ENCODE measurements around the gene KRT74. TPM values are rescaled to one million over a fixed set of nuclear protein-coding genes. Genes with fewer than 3 reads are reported as not detected.

Gene KRT74
- total RNA-seq, 4 donors from 2014 or later: not detected

DNA sequence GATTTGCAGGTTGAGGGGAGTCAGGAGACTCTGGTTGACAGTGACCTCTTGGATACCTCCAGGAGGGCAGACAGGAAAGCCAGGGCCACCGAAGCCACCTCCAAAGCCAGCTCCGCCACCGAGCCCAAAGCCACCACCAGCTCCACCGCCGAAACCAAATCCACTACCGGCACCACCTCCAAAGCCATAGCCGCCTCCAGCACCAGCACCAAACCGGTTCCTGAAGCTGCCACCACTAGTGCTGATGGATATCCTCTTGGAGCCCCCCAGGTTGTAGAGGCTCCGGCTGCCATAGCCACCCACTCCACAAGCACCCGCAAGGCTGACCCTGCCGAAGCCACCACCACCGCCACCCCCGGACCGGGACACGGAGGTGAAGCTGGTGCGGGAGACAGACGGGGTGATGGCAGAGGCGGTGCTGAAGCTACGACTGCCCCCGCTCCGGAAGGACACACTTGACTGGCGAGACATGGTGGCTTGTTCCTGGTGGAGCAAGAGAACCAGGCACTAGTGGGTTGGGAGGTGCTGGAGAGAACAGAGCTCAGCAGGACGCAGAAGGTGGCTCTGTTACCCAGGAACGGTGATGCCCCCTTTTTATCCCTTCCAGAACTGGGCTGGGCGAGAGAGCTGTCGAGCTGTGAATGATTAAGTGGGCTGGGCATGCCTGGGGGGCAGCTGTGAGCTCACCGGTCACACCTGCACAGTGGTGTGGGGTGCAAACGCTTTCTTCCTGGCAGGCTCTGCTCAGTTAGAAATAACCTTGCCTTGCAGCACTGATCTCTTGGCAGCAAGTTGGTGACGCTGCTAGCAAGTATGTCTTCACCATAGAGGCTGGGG lies 53.6 kb downstream of the KRT74 start, which contains the start of gene KRT5:
TSS of gene KRT5 (minus strand) at position 569 of the 837 bp plus-strand sequence. CDS start at position 471, 98 bp downstream.
- Histone ChIP-seq H3K27ac (no peak within 1 kb of the TSS), H3K4me1 (no peaks in the 10 kb centered on the region), H3K9me3 (no peaks in the 10 kb centered on the region), H3K27me3 (peaks cover 0 to 9% (median 0%) of the 10 kb centered on the region in 3 donors), H3K4me3 (no peak within 1 kb of the TSS), H3K36me3 (no peaks in the 10 kb centered on the region)
- ATAC-seq: no peak
- in situ Hi-C loops (cut with MboI; ENCODE audit: low sequenced_read_pairs in 4 of 4) (no loop called here), intact Hi-C loops (cut with DNase I; ENCODE audit: low total_unique reads) (no loop called here)
- TF ChIP-seq, protein P1, sequence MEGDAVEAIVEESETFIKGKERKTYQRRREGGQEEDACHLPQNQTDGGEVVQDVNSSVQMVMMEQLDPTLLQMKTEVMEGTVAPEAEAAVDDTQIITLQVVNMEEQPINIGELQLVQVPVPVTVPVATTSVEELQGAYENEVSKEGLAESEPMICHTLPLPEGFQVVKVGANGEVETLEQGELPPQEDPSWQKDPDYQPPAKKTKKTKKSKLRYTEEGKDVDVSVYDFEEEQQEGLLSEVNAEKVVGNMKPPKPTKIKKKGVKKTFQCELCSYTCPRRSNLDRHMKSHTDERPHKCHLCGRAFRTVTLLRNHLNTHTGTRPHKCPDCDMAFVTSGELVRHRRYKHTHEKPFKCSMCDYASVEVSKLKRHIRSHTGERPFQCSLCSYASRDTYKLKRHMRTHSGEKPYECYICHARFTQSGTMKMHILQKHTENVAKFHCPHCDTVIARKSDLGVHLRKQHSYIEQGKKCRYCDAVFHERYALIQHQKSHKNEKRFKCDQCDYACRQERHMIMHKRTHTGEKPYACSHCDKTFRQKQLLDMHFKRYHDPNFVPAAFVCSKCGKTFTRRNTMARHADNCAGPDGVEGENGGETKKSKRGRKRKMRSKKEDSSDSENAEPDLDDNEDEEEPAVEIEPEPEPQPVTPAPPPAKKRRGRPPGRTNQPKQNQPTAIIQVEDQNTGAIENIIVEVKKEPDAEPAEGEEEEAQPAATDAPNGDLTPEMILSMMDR (IDR thresholded peaks at IDR 0.05 in 4 of 5, conservative IDR thresholded peaks at IDR 0.05 in 1 of 5): no peak
- no peak for TF ChIP-seq POLR2A (IDR thresholded peaks at IDR 0.05)
- no peak for DNase-seq

GRCh38 chr12:52519387-52519703 lies 54.3 kb downstream of the KRT74 start:
- no peaks in the 10 kb centered on the region for H3K4me1 ChIP-seq
- no peak for DNase-seq
- in situ Hi-C loops (cut with MboI; ENCODE audit: low sequenced_read_pairs in 4 of 4) (no loop called here), intact Hi-C loops (cut with DNase I; ENCODE audit: low total_unique reads) (no loop called here)
- H3K9me3 ChIP-seq: no peaks in the 10 kb centered on the region
- TF ChIP-seq POLR2A (IDR thresholded peaks at IDR 0.05): no peak
- TF ChIP-seq, protein P1 (IDR thresholded peaks at IDR 0.05 in 4 of 5, conservative IDR thresholded peaks at IDR 0.05 in 1 of 5): no peak
- peaks cover 0 to 9% (median 0%) of the 10 kb centered on the region in 3 donors for H3K27me3 ChIP-seq
- no peaks in the 10 kb centered on the region for H3K36me3 ChIP-seq
- no peak for ATAC-seq
- no peak overlapping the region for H3K4me3 ChIP-seq
- no peak overlapping the region for H3K27ac ChIP-seq

GRCh38 chr12:52518574-52519386 lies 54.9 kb downstream of the KRT74 start:
- H3K4me1 ChIP-seq: no peaks in the 10 kb centered on the region
- H3K27me3 ChIP-seq: peaks cover 0 to 9% (median 0%) of the 10 kb centered on the region in 3 donors
- DNase-seq: no peak
- intact Hi-C loops (cut with DNase I; ENCODE audit: low total_unique reads): no loop called here
- no peak overlapping the region for H3K27ac ChIP-seq
- in situ Hi-C loops (cut with MboI; ENCODE audit: low sequenced_read_pairs in 4 of 4): no loop called here
- H3K36me3 ChIP-seq: no peaks in the 10 kb centered on the region
- no peak overlapping the region for H3K4me3 ChIP-seq
- TF ChIP-seq POLR2A (IDR thresholded peaks at IDR 0.05): no peak
- TF ChIP-seq, protein P1 (IDR thresholded peaks at IDR 0.05 in 4 of 5, conservative IDR thresholded peaks at IDR 0.05 in 1 of 5): no peak
- no peak for ATAC-seq
- no peaks in the 10 kb centered on the region for H3K9me3 ChIP-seq

GRCh38 chr12:52517888-52518287 lies 55.8 kb downstream of the KRT74 start:
- Histone ChIP-seq H3K9me3 (no peaks in the 10 kb centered on the region), H3K36me3 (no peaks in the 10 kb centered on the region), H3K4me1 (no peaks in the 10 kb centered on the region), H3K27ac (no peak overlapping the region), H3K4me3 (no peak overlapping the region), H3K27me3 (peaks cover 0 to 5% (median 0%) of the 10 kb centered on the region in 3 donors)
- intact Hi-C loops (cut with DNase I; ENCODE audit: low total_unique reads): no loop called here
- TF ChIP-seq POLR2A (IDR thresholded peaks at IDR 0.05): no peak
- TF ChIP-seq, protein P1 (IDR thresholded peaks at IDR 0.05 in 4 of 5, conservative IDR thresholded peaks at IDR 0.05 in 1 of 5): no peak
- ATAC-seq: no peak
- DNase-seq: no peak
- in situ Hi-C loops (cut with MboI; ENCODE audit: low sequenced_read_pairs in 4 of 4): no loop called here
